ENCODE data around the gene SNRPE. TPM values are rescaled to one million over a fixed set of nuclear protein-coding genes. Genes with fewer than 3 reads are reported as not detected.

SNRPE gene
- total RNA-seq, 1 donor from 2014 or later = 430 TPM

DNA sequence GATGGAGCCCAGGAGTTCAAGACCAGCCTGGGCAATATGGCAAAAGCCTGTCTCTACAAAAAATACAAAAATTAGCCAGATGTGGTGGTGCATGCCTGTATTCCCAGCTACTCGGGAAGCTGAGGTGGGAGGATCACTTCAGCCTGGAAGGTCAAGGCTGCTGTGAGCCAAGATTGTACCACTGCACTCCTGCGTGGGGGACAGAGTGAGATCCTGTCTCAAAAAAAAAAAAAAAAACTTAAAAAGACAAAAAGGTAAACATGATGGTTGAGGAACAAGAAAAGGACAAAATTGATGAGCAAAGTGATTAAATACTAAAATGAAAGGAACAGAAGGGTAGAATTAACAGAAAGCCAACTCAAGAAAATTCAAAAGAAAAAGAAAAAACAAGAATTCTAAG lies 30.6 kb downstream of the SNRPE start:
- Mint-ChIP-seq H3K36me3 (peaks cover 4% of the 10 kb centered on the region), H3K27ac (no peak overlapping the region), H3K9me3 (peaks cover 23% of the 10 kb centered on the region), H3K27me3 (ENCODE audit: insufficient read depth, low read depth) (no peaks in the 10 kb centered on the region), H3K4me3 (no peak overlapping the region), H3K4me1 (peaks cover 4% of the 10 kb centered on the region)
- H3K4me1 ChIP-seq = no peaks in the 10 kb centered on the region
- no peak overlapping the region for H2AFZ ChIP-seq (replicated peaks)
- H3K4me3 ChIP-seq = no peak overlapping the region
- H3K4me2 ChIP-seq = no peak overlapping the region
- no peaks in the 10 kb centered on the region for H3K27me3 ChIP-seq
- H3K27ac ChIP-seq = no peak overlapping the region
- H3K36me3 ChIP-seq = no peaks in the 10 kb centered on the region
- no peak overlapping the region for H3K9ac ChIP-seq
- no peaks in the 10 kb centered on the region for H4K20me1 ChIP-seq (ENCODE audit: low read depth)
- DNase-seq (ENCODE audit: low spot score) = no peak
- TF ChIP-seq, protein P1, sequence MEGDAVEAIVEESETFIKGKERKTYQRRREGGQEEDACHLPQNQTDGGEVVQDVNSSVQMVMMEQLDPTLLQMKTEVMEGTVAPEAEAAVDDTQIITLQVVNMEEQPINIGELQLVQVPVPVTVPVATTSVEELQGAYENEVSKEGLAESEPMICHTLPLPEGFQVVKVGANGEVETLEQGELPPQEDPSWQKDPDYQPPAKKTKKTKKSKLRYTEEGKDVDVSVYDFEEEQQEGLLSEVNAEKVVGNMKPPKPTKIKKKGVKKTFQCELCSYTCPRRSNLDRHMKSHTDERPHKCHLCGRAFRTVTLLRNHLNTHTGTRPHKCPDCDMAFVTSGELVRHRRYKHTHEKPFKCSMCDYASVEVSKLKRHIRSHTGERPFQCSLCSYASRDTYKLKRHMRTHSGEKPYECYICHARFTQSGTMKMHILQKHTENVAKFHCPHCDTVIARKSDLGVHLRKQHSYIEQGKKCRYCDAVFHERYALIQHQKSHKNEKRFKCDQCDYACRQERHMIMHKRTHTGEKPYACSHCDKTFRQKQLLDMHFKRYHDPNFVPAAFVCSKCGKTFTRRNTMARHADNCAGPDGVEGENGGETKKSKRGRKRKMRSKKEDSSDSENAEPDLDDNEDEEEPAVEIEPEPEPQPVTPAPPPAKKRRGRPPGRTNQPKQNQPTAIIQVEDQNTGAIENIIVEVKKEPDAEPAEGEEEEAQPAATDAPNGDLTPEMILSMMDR (IDR thresholded peaks at IDR 0.05) = no peak
- TF ChIP-seq EZH2 (IDR thresholded peaks at IDR 0.05) (no peak), EZH2phosphoT487 (IDR thresholded peaks at IDR 0.05) (no peak)
- H3K9me3 ChIP-seq (ENCODE audit: low read depth) = peaks cover 10% of the 10 kb centered on the region
- no peaks in the 10 kb centered on the region for H3F3A ChIP-seq (ENCODE audit: low read depth)
- no peaks in the 10 kb centered on the region for H3K79me2 ChIP-seq (ENCODE audit: low read depth)

DNA sequence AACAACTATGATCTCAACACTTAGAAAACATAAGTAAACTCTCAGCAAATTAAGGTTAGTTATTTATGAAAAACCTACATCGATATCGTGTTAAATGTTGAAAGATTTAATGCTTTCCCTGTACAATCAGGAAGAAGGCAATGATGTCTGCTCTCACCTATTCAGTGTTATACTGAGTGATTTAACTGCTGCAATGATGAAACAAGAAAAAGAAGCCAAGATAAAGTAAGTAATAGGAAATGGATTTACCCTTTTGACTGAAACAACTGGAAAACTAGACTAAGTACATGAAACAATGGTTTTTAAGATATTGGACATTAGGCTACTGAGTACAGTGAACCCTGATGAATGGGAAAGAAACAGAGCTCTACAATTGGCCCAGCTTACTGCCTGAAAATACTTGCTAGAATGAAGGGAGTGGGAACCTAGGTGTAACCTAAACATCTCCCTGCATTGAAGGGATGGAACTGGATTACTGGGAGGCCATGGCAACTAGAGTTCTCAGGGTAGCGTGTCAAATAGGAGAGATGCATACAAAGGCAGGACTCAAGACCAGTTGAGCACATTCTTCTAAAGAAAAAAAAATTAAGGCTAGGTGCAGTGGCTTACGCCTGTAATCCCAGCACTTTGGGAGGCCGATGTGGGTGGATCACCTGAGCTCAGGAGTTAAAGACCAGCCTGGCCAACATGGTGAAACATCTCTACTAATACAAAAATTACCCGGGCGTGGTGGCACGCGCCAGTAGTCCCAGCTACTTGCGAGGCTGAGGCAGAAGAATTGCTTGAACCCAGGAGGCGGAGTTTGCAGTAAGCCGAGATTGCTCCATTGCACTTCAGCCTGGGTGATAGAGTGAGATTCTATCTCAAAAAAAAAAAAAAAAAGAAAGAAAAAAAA lies 37.3 kb downstream of the SNRPE start:
- peaks cover 10% of the 10 kb centered on the region for H3K9me3 ChIP-seq (ENCODE audit: low read depth)
- H4K20me1 ChIP-seq (ENCODE audit: low read depth) = no peaks in the 10 kb centered on the region
- H2AFZ ChIP-seq (replicated peaks) = peak overlapping the region; percentile 55
- H3K4me1 ChIP-seq = no peaks in the 10 kb centered on the region
- no peaks in the 10 kb centered on the region for H3K79me2 ChIP-seq (ENCODE audit: low read depth)
- DNase-seq (ENCODE audit: low spot score) = no peak
- Mint-ChIP-seq H3K9me3 (peaks cover 19% of the 10 kb centered on the region), H3K27me3 (ENCODE audit: insufficient read depth, low read depth) (peaks cover 3% of the 10 kb centered on the region), H3K4me1 (no peaks in the 10 kb centered on the region), H3K36me3 (peaks cover 3% of the 10 kb centered on the region), H3K27ac (no peak overlapping the region), H3K4me3 (no peak overlapping the region)
- H3F3A ChIP-seq (ENCODE audit: low read depth) = peaks cover 4% of the 10 kb centered on the region
- H3K27ac ChIP-seq = no peak overlapping the region
- H3K27me3 ChIP-seq = no peaks in the 10 kb centered on the region
- H3K9ac ChIP-seq = no peak overlapping the region
- H3K36me3 ChIP-seq = no peaks in the 10 kb centered on the region
- H3K4me3 ChIP-seq = no peak overlapping the region
- TF ChIP-seq EZH2 (IDR thresholded peaks at IDR 0.05) (no peak), EZH2phosphoT487 (IDR thresholded peaks at IDR 0.05) (no peak)
- TF ChIP-seq, protein P1 (IDR thresholded peaks at IDR 0.05) = no peak
- H3K4me2 ChIP-seq = no peak overlapping the region

DNA sequence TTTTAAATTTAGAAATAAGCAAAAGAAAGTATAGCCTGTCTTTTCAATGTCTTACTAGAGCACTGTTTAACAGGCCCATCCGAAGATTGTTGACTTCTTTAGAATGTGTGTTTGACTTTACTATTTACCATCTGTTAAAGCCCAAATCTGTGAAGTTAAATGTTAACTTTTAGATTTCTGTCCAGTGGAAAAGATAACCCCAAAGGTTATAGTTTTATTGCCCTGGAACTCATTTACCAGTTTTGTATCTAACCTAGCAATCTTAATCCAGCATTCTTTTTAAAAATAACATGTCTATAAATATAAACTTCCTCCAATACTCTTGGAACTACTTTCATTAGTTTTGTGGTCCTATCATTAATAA lies 37.9 kb downstream of the SNRPE start:
- Mint-ChIP-seq H3K36me3 (peaks cover 3% of the 10 kb centered on the region), H3K4me1 (no peaks in the 10 kb centered on the region), H3K27ac (no peak overlapping the region), H3K4me3 (no peak overlapping the region), H3K27me3 (ENCODE audit: insufficient read depth, low read depth) (peaks cover 3% of the 10 kb centered on the region), H3K9me3 (peaks cover 14% of the 10 kb centered on the region)
- H3K4me3 ChIP-seq = no peak overlapping the region
- no peak for DNase-seq (ENCODE audit: low spot score)
- no peak overlapping the region for H2AFZ ChIP-seq (replicated peaks)
- no peaks in the 10 kb centered on the region for H3K4me1 ChIP-seq
- H3K9ac ChIP-seq = no peak overlapping the region
- H3K27me3 ChIP-seq = no peaks in the 10 kb centered on the region
- no peaks in the 10 kb centered on the region for H3K36me3 ChIP-seq
- no peaks in the 10 kb centered on the region for H4K20me1 ChIP-seq (ENCODE audit: low read depth)
- no peaks in the 10 kb centered on the region for H3K79me2 ChIP-seq (ENCODE audit: low read depth)
- H3F3A ChIP-seq (ENCODE audit: low read depth) = peaks cover 4% of the 10 kb centered on the region
- H3K4me2 ChIP-seq = no peak overlapping the region
- peaks cover 4% of the 10 kb centered on the region for H3K9me3 ChIP-seq (ENCODE audit: low read depth)
- TF ChIP-seq EZH2phosphoT487 (IDR thresholded peaks at IDR 0.05) (no peak), EZH2 (IDR thresholded peaks at IDR 0.05) (no peak)
- TF ChIP-seq, protein P1 (IDR thresholded peaks at IDR 0.05) = no peak
- no peak overlapping the region for H3K27ac ChIP-seq
